NCI-H1105 (cell line): ENCODE measurements around the gene SLCO3A1.
"Not testable (repeated sequence)": the region's sequence is repeated elsewhere in the genome, so short reads cannot be mapped to it uniquely, and the experiment has no call there.

ENCODE experiments used
- DNase-seq: peaks from one replicate; lab custom pipeline; 2025; lab: John Stamatoyannopoulos, UW

SLCO3A1 gene

DNA sequence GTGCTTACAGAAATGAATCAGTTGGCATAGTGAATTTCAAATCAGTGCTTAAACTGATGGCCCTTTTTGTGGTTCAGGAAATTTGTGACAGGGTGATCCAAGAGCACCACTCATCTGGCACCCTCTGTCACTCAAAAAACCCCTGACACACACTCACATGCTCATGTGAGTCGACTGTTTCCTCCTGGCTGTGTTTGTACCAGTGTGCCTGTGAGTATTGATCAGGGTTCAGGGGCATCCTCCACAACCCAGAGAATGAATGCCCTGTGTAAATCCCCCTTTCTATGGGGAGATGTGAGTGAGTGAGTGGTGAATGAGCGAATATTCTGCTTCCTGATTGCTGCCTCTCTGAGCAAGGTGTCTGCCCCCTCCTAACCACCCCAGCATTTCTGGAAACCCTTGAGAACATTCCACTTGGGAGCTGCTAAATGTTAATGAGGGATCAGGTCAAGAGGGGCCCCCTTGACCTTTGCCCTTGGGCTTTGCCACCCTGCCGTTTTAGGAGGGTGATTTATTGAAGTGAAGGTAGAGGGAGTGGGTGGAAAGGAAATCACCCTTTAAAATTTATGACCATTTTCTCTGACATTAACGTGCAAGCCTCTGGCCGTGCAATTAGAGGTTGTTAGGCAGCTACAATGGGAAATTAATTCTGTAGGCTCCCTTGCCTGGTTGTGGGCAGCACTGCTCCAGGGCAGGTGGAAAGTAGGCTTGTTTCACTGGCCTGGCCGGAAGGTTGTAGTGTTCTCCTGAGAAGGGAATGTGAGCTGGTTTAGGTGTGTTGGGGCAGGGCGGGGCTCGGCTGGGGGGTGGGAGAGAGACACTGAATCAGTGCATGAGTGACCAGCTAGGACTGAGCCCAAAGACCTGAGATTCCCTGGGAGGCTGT is 87.2 kb downstream of the SLCO3A1 start:
- no peak for DNase-seq

DNA sequence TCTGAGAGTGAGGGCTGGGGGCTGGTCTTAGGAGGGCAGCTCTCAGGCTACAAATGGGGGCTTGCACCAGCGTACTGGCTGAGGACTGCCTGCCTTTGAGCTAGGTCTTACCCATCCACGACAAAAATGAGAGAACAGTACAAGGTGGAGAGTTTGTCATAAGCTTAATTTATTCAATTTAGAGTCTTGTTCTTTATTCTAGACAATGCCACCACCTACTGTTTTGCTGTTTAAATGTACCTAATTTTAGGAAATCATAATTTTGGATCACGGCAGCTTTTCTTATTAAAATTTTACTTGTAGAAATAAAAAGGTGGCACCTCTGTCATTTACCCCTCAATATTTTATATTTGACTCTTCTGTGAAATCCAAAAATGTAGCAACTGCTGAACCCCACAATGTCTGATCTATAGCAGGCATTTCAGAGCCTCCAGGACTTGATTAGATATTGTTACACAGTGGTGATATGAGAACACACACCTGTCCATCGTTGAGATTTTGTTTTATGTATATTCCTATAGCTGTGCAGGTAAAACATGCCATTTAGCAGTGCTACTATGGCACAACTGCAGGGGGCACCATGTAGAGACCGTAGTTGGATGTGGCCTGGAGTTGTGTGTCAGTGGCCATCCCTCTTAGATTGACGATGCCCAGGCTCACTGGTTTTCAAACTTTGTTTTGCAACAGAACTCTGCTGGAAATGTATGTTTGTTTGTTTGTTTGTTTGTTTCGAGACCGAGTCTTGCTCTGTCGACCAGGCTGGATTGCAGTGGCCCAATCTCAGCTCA is 88.6 kb downstream of the SLCO3A1 start:
- DNase-seq = no peak

DNA sequence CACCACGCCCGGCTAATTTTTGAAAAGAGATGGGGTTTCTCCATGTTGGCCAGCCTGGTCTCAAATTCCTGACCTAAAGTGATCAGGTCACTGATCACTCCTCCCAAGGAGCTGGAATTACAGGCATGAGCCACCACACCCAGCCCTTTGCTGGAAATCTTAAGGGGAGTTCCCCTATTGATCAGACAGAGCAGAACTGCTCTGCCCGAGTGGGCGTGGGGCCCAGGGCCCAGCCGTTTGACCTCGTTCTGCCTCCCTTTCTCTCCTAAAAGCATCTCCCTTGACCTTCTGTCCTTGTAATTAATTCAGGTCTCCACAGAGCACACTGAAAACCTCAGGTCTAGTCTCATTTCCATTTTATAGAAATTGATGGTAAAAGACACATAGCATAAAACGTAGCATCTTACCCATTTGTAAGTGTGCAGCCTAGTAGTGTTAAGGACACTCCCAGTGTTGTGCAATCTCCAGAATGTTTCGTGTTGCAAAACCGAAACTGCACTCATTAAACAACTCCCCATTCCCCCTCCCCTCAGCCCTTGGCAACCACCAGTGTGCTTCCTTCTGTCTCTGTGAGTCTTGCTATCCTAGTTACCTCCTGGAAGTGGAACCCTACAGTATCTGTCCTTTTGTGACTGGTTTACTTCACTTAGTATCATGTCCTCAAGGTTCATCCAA is 89.3 kb downstream of the SLCO3A1 start:
- no peak for DNase-seq

GRCh38 chr15:91944331-91944730 is 90.8 kb downstream of the SLCO3A1 start:
- no peak for DNase-seq

DNA sequence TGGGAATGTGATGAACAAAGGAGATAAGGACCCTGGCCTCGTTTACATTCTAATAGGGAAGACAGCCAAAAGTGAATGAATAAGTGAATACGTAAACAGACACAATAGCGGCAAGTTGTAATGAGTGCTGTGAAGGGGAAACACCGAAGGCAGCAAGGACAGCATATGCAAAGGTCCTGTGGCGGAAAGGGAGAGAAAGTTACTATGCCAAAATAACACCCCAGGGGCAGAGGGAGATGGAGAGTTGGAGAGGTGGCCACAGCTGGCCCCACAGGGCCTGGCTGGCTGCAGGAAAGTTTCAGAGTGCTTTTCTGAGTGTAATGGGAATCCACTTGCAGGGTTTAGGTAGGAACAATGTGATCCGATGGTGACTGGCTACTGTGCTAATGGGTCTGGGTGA is 91.9 kb downstream of the SLCO3A1 start:
- no peak for DNase-seq

DNA sequence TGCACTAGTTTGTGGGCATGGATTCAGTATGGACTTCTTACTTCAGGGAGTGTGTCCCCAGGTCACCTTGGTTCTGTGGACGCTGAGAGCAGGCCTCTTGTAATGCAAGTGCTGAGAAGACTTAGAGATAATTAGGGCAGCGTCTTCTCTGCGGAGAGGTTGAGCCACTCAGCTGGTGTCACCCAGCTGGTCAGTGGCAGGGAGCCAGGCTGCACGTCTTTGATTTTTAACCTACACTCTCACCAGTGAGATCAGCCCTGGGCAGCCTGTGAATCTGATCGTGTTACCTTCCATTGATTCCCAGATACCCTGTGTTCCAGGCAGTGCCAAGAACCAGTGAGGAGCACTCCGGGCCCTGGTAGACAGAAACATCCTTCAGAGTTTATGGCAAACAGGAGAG is 92.6 kb downstream of the SLCO3A1 start:
- DNase-seq = no peak

- no peak for DNase-seq
Measured at GRCh38 chr15:91946581-91947292, 93.2 kb downstream of the SLCO3A1 start.

- DNase-seq = no peak
Measured at GRCh38 chr15:91947293-91947679, 93.8 kb downstream of the SLCO3A1 start.

- DNase-seq = no peak
Measured at GRCh38 chr15:91947683-91948608, 94.4 kb downstream of the SLCO3A1 start.

GRCh38 chr15:91949361-91949760 is 95.9 kb downstream of the SLCO3A1 start:
- no peak for DNase-seq

DNA sequence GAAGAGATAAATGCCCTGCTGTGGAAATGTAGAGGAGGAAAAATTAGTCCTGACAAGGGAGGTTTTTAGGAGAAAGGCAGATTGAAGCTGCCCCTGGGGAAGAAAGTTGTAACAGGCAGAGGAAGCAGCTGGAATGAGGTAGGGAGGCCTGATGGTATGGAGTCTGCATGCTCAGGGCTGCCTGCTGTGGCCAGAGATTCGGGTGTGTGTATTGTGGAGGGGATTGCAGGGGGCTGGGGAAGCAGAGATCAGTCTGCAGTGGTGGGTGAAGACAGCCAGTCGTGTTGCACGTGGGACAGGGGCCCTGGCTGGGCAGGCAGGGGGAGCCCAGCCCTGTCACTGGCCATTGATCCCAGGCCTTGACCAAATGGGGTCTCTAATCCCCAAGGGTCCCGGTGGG is 96.5 kb downstream of the SLCO3A1 start:
- DNase-seq = no peak

DNA sequence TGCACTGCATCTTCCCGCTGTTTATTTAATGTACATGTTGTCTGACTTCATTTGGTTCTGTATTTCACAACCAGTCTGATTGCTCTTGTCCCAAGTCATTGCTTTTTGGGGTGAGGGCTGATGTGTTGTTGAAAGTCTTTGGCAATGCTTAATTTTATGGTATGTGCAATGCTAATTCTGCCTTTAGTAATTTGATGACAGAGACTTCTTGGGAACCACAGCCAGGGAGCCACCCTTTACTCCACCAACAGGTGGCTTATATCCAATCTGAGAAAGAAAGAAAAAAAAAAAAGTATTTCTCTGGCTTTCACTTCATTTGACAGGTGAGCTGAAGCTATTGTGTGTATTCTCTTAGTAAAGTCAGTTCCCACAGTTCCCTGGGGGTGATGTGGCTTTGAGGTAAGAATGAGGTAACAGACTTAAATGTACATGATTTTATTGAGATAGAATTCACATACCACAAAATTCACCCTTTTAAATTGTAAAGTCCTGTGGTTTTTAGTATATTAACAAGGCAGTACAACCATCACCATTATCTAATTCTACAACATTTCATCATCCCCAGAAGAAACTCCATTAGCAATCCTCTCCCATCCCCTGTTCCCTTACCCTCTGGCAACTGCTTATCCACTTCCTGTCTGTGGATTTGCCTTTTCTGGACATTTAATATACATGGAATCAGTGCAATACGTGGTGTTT is 97.3 kb downstream of the SLCO3A1 start:
- no peak for DNase-seq

DNA sequence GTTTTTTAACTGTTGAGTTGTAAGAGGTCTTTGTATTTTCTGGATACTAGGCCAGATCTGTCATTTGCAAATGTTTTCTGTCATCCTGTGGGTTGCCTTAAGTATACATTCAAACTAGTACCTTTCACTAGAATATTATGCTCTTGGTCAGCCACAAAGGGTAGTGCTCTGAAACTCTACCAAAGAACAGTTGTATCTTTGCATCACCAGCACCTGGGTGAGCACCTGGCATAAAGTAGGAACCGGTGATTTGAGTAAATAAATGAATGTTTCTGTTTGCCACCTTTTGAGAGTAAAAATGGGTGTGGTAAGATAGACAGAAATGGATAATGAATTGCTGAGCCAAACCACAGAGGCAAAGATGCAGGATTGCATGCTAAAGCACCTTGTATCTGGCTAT is 98.7 kb downstream of the SLCO3A1 start:
- no peak for DNase-seq

DNA sequence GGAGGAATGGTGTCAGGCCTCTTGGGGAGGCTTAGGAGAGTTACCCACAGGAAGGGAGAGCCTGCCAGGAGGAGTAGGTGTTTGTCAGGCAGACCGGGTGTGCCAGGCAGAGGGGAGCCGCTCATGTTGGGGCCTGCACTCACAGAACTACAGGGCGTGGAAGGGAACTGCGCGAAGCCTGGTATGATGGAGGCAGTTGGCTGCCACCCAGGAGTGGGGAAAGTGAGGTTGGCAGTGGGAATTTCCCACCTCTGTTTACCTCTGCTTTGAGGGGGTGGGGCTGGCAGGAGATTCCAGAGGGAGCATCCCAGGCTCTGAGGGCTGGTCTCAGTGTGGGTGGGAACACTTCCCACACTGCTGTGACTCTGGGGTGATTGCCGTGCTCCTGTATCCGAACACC is 99.9 kb downstream of the SLCO3A1 start:
- DNase-seq = no peak

GRCh38 chr15:91954292-91954691 is 100.8 kb downstream of the SLCO3A1 start:
- no peak for DNase-seq

GRCh38 chr15:91956026-91956723 is 102.7 kb downstream of the SLCO3A1 start:
- DNase-seq = no peak

- DNase-seq = no peak
Measured at GRCh38 chr15:91961357-91961756, 107.8 kb downstream of the SLCO3A1 start.

DNA sequence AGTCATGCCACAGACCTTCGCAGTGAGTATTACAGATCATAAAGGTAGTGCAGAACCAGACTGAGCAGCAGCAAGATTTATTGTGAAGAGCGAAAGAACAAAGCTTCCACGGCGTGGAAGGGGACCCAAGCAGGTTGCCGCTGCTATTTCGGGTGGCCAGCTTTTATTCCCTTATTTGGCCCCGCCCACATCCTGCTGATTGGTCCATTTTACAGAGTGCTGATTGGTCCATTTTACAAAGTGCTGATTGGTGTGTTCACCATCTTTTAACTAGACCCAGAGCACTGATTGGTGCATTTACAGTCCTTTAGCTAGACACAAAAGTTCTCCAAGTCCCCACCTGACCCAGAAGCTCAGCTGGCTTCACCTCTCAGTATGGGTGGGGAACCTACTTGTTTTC is 110.2 kb downstream of the SLCO3A1 start:
- DNase-seq = not testable (repeated sequence)

- no peak for DNase-seq
Measured at GRCh38 chr15:91965501-91966193, 112.1 kb downstream of the SLCO3A1 start.
